DND-41 (cell line): ENCODE results near the gene TTC1.

Source experiments
- ATAC-seq: fragments of 200-7000 bp; cut with Tn5 transposase; 3 replicates; pipeline ENCODE4 v1.9.1; 2021; ENCODE audit warnings: low read depth; ENCODE audit not compliant: insufficient read depth
- DNase-seq: peaks from one replicate; pipeline ENCODE4 v3.0.0-alpha.2; 2020
- H2AFZ ChIP-seq: 2 replicates; pipeline ENCODE4 v1.6.0; 2012; ENCODE audit warnings: low read depth, low read length
- H3K27ac ChIP-seq: 2 replicates; pipeline ENCODE4 v1.5.1; 2012; ENCODE audit warnings: low read length, inconsistent platforms
- H3K27me3 ChIP-seq: fragments of 200-600 bp; sonication (generic); 2 replicates; pipeline ENCODE4 v1.6.0; 2012; ENCODE audit warnings: low read length, mild to moderate bottlenecking, inconsistent platforms; ENCODE audit not compliant: insufficient read depth, poor library complexity
- H3K36me3 ChIP-seq: 2 replicates; pipeline ENCODE4 v1.5.1; 2012; ENCODE audit warnings: low read length, inconsistent platforms; ENCODE audit not compliant: insufficient read depth
- H3K4me1 ChIP-seq: 2 replicates; pipeline ENCODE4 v1.5.1; 2012; ENCODE audit warnings: mild to moderate bottlenecking, low read length; ENCODE audit not compliant: insufficient read depth
- H3K4me2 ChIP-seq: 2 replicates; pipeline ENCODE4 v1.6.0; 2012; ENCODE audit warnings: mild to moderate bottlenecking, moderate library complexity, low read length, inconsistent platforms; ENCODE audit not compliant: insufficient read depth
- H3K4me3 ChIP-seq, 2 experiments: fragments of 200-600 bp in 1 of 2; shearing (Covaris generic) in 1 of 2; 2 replicates each; pipeline ENCODE4 v1.5.1; 2012 to 2016; ENCODE audit warnings: inconsistent platforms in 2 of 2, low read length in 2 of 2, mild to moderate bottlenecking in 2 of 2, low read depth in 1 of 2, moderate library complexity in 1 of 2
- H3K79me2 ChIP-seq: 2 replicates; pipeline ENCODE4 v1.6.0; 2012; ENCODE audit warnings: low read length, inconsistent platforms; ENCODE audit not compliant: insufficient read depth
- H3K9ac ChIP-seq: 2 replicates; pipeline ENCODE4 v1.6.0; 2012; ENCODE audit warnings: low read depth, mild to moderate bottlenecking, inconsistent platforms, low read length, moderate library complexity
- H3K9me3 ChIP-seq: 2 replicates; pipeline ENCODE4 v1.5.1; 2012; ENCODE audit warnings: low read length, moderate library complexity, mild to moderate bottlenecking, inconsistent platforms; ENCODE audit not compliant: insufficient read depth, severe bottlenecking
- H4K20me1 ChIP-seq: 2 replicates; pipeline ENCODE4 v1.6.0; 2012; ENCODE audit warnings: low read length; ENCODE audit not compliant: insufficient read depth
- EZH2 ChIP-seq: IDR thresholded peaks from 3 replicates; pipeline ENCODE4 v1.6.1; 2012; ENCODE audit warnings: borderline replicate concordance, low read depth, mild to moderate bottlenecking, moderate library complexity, low read length, inconsistent platforms; ENCODE audit not compliant: severe bottlenecking
- TF ChIP-seq, protein P1 (sequence below): IDR thresholded peaks from 2 replicates; pipeline ENCODE4 v1.5.1; 2012; ENCODE audit warnings: borderline replicate concordance, low read length, moderate library complexity, mild to moderate bottlenecking; ENCODE audit not compliant: poor library complexity, severe bottlenecking; ENCODE audit errors: extremely low read depth

TTC1 gene

DNA sequence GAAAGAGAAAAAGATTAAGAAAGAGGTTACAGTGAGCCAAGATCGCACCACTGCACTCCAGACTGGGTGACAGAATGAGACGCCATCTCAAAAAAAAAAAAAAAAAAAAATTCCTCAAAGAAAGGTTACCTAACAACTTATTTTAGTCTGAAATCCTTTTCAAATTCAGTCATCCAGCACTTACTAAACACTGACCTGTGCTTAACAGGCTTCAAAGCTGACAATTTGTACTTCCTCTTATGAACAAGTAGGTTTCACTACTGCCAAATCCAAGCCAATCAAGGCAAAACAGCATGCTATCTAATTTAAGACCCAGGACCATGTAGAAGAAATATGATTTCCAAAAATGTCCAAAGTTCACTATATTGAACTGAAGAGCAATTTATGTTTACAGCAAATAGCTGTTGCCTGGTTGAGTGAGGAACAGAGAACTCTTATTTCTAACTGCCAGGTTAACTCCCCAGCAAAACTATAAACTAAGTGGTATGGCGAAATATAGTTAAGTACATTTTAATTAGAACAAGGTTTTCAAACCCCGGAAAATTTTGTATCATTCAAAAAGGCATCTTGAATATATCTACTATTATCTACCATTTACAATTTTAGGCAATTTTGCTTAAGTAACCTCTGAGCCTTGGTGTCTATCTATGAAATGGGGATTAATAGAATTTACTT is 96.9 kb downstream of the TTC1 start:
- Histone ChIP-seq H3K4me3 (no peak overlapping the region), H3K9me3 (no peaks in the 10 kb centered on the region), H2AFZ (no peak overlapping the region), H3K36me3 (peaks cover 36% of the 10 kb centered on the region; the same call in 1 of the 2 replicates), H3K9ac (no peak overlapping the region), H3K79me2 (peaks cover 51% of the 10 kb centered on the region), H3K27me3 (no peaks in the 10 kb centered on the region), H3K4me1 (no peaks in the 10 kb centered on the region), H3K27ac (no peak overlapping the region), H4K20me1 (no peaks in the 10 kb centered on the region; the same call in 1 of the 2 replicates), H3K4me2 (no peak overlapping the region)
- TF ChIP-seq, protein P1, sequence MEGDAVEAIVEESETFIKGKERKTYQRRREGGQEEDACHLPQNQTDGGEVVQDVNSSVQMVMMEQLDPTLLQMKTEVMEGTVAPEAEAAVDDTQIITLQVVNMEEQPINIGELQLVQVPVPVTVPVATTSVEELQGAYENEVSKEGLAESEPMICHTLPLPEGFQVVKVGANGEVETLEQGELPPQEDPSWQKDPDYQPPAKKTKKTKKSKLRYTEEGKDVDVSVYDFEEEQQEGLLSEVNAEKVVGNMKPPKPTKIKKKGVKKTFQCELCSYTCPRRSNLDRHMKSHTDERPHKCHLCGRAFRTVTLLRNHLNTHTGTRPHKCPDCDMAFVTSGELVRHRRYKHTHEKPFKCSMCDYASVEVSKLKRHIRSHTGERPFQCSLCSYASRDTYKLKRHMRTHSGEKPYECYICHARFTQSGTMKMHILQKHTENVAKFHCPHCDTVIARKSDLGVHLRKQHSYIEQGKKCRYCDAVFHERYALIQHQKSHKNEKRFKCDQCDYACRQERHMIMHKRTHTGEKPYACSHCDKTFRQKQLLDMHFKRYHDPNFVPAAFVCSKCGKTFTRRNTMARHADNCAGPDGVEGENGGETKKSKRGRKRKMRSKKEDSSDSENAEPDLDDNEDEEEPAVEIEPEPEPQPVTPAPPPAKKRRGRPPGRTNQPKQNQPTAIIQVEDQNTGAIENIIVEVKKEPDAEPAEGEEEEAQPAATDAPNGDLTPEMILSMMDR = no peak
- TF ChIP-seq EZH2 = no peak
- DNase-seq (no peak), ATAC-seq (no peak)

GRCh38 chr5:160108124-160108523 is 99.2 kb downstream of the TTC1 start:
- peaks cover 59% of the 10 kb centered on the region for H3K79me2 ChIP-seq
- H3K27me3 ChIP-seq = no peaks in the 10 kb centered on the region
- H3K9me3 ChIP-seq = no peaks in the 10 kb centered on the region
- H3K4me1 ChIP-seq = no peaks in the 10 kb centered on the region
- TF ChIP-seq EZH2 = no peak
- TF ChIP-seq, protein P1 = no peak
- no peak overlapping the region for H3K27ac ChIP-seq
- no peak overlapping the region for H2AFZ ChIP-seq
- ATAC-seq (no peak), DNase-seq (no peak)
- H3K9ac ChIP-seq = no peak overlapping the region
- H3K36me3 ChIP-seq = peaks cover 41% of the 10 kb centered on the region
- H4K20me1 ChIP-seq = no peaks in the 10 kb centered on the region; the same call in 1 of the 2 replicates
- H3K4me3 ChIP-seq = no peak overlapping the region
- no peak overlapping the region for H3K4me2 ChIP-seq
